Large intestine (tissue), 3 donors: Measurements from ENCODE around the gene CACNA2D2. TPM values are rescaled to one million over a fixed set of nuclear protein-coding genes. Genes with fewer than 3 reads are reported as not detected.
A peak's percentile ranks its signal among the peaks of the same experiment; 100 is the strongest.

Experiments
- DNase-seq, 2 donors: peaks; one replicate each; pipeline versions ENCODE4 v3.0.0 to v3.0.0-alpha.2; 2013
- H3K27ac ChIP-seq: one replicate; pipeline ENCODE4 v1.5.1; 2013; ENCODE audit warnings: low read length
- H3K27me3 ChIP-seq: 2 replicates; pipeline ENCODE4 v1.6.1; 2013; ENCODE audit warnings: low read length; ENCODE audit not compliant: control insufficient read depth, insufficient read depth
- H3K36me3 ChIP-seq: 2 replicates; pipeline ENCODE4 v1.6.1; 2013; ENCODE audit warnings: low read length; ENCODE audit not compliant: control insufficient read depth, insufficient read depth
- H3K4me1 ChIP-seq: one replicate; pipeline ENCODE4 v1.6.1; 2013; ENCODE audit warnings: low read length; ENCODE audit not compliant: control insufficient read depth, insufficient read depth
- H3K4me3 ChIP-seq: one replicate; pipeline ENCODE4 v1.5.1; 2013; ENCODE audit warnings: low read length
- H3K9me3 ChIP-seq: one replicate; pipeline ENCODE4 v1.6.1; 2013; ENCODE audit warnings: mild to moderate bottlenecking, low read depth, low read length, moderate library complexity; ENCODE audit not compliant: control insufficient read depth
- WGBS: methylation state at CpG from one replicate; pipeline ENCODE4 v1.1.5; 2013; ENCODE audit warnings: low lambda C conversion rate; ENCODE audit not compliant: insufficient coverage; 5-methylcytosine and 5-hydroxymethylcytosine counted together
- polyA plus RNA-seq: library from polyadenylated mRNA; unstranded; fragments of 120-200 nt; gene quantifications from one replicate; pipeline ENCODE4 v1.2.1, GENCODE V29; 2013

The CACNA2D2 gene
- polyA plus RNA-seq, 1 donor: 7.5 TPM

DNA sequence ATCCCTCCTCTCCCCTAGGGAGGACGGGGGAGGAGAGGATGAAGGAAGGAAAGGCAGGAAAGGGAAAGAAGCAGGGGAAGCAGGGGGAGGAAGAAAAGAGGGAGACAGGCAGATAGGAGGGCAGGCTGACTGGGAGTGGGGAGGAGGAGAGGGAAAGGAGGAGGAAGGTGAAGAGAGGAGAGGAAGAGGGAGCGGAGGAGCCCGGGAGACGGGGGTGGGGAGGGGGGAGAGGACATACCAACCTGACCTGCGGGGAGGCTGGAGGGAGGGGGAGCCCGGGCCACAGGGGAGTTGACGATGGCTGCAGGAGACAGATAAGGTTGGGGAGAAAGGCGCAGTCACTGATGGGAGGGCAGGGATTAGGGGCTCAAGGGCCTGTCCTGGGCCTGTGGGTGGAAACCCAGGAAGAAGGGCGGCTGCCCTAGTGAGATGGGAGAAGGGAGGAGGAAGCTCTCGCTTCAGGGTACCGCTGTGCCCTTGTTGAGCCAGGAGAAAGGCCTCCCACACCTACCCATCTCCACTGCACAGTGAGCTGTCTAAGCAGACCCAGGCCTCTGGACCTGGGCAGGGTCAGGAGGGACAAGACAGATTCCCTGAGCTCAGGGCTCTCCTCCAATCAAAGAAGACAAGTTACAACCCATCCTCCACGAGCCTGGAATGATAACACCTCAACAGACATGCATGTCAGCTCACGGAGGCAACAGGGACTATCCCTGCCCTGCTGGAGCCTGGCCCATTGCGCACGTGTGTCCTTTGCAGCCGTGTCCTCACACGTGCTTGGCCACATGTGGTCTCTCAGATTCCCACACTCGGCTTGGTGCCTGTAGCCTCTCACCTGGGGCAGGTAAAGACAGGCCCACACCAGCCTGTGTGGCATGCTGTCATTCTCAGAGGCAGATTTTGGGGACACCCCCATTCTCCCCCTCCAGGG is 36.2 kb upstream of the CACNA2D2 start:
- Histone ChIP-seq H3K27me3 (peaks cover 34% of the 10 kb centered on the region), H3K4me1 (peaks cover 4% of the 10 kb centered on the region), H3K27ac (no peak overlapping the region), H3K4me3 (no peak overlapping the region), H3K36me3 (no peaks in the 10 kb centered on the region), H3K9me3 (no peaks in the 10 kb centered on the region)
- no CpG with 5 or more reads among the region's 18 CpGs for WGBS
- DNase-seq: no peak

DNA sequence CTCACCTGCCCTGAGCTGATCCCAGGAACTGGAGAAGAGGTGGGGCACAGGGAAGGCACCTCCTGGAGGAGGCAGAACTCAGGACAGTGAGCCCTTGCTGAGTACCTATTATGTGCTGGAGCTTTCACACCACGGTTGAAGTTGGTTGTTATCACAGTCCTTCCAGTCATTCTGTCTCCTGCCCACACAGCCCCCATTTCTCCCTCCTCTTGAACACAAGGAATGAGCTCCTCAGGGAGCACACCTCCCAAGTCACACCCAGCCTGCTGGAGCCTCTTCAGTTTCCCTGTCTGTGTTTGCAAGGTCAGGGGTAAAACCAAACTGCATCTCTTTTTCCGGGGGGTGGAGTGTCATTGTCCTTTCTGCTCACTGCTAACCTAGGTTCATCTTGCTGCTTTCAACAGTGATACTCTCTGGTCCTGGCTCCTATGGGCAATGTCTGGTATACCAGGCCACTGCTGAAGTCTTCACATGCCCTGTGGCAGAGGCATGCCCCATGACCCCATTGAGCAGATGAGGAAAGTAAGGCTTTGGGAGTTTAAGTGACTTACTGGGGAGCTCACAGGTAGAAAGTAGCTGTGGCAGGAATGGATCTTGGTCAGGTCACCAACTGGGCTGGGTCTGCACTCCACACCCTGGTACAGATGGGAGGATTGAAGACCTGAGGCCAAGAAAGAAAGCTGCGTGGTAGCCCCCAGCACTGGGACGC is 34.1 kb upstream of the CACNA2D2 start:
- Histone ChIP-seq H3K4me1 (peaks cover 17% of the 10 kb centered on the region), H3K9me3 (no peaks in the 10 kb centered on the region), H3K27me3 (peaks cover 34% of the 10 kb centered on the region), H3K4me3 (no peak overlapping the region), H3K27ac (no peak overlapping the region), H3K36me3 (no peaks in the 10 kb centered on the region)
- DNase-seq: no peak
- WGBS: no CpG with 5 or more reads among the region's 4 CpGs

GRCh38 chr3:50536471-50537180 is 33.2 kb upstream of the CACNA2D2 start:
- 50% methylated on average over 1 of the region's 5 CpGs for WGBS
- H3K36me3 ChIP-seq: no peaks in the 10 kb centered on the region

DNA sequence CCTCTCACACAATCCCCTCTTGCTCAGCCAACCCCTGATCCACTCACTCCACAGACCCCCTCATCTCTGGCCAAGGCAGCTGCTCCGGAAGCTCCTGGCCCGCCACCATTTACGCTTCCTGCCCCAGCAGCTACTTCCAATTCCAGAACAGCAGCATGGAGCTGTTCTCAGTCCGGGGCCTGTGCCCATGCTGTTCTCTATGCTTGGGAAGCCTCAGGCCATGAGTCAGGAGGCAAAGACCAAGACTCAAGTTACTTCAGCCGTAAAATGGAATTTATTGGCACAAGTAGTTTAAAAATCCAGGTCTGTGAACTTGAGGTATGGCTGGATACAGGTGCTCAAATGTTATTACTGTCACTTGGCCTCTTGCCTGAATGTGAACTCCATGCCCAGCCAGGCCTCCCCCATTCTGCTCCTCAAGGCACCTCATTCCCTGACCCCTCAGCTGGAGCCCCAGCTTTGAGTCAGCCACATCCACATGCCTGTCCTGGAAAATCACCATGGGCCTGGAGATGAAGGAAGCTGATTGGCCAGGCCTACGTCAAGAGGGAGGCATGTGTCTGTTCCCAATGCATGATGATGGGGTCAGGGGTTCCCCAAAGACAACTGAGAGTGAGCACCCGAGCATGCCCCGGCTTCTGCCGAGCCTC is 31.4 kb upstream of the CACNA2D2 start:
- Histone ChIP-seq H3K36me3 (no peaks in the 10 kb centered on the region), H3K9me3 (no peaks in the 10 kb centered on the region)

More at GRCh38 chr3:50536471-50537180, 33.2 kb upstream of the CACNA2D2 start:
- no peak for DNase-seq
- Histone ChIP-seq H3K27ac (no peak overlapping the region), H3K9me3 (no peaks in the 10 kb centered on the region), H3K4me1 (peaks cover 17% of the 10 kb centered on the region), H3K4me3 (no peak overlapping the region), H3K27me3 (peaks cover 35% of the 10 kb centered on the region)

DNA sequence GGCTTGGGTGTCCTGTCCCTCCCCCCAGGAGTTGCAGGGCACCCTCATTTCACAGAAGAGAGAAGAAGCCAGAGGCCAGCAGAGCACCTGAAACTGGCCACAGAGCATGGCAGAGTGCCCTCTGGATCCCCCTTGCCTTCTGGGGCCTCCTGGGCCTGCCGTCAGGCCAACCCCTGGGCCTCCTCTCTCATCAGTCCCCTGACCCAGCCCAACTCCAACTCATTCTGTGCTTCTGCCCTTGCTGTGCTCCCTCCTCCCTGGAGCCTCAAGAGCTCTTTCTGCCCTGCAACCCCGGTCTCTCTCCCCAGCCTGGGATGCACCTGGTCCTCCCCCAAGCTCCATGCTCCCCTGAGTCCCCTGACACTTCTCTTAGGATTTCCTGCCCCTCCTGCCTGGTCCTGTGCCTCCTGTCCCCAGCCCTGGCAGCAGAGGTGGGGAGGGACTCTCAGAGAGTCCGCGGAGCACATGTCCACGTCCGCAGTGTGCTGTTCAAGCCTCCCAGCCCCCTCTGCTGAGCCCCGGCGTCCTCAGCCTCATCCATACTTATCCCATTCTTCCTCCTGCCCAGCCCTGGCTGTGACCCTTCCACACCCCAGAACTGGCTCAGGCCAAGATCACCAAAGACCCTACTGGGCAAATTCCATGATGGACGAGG is 30.5 kb upstream of the CACNA2D2 start:
- Histone ChIP-seq H3K27ac (no peak overlapping the region), H3K4me1 (peaks cover 22% of the 10 kb centered on the region), H3K36me3 (no peaks in the 10 kb centered on the region), H3K4me3 (no peak overlapping the region), H3K27me3 (peaks cover 43% of the 10 kb centered on the region), H3K9me3 (no peaks in the 10 kb centered on the region)
- 83% methylated on average over 1 of the region's 9 CpGs for WGBS
- peak in 1 of 2 donors; percentile 39 for DNase-seq

More for the DNA sequence above, 31.4 kb upstream of the CACNA2D2 start:
- no peak overlapping the region for H3K27ac ChIP-seq
- peaks cover 20% of the 10 kb centered on the region for H3K4me1 ChIP-seq
- no CpG with 5 or more reads among the region's 9 CpGs for WGBS
- peak in 1 of 2 donors; percentile 18 for DNase-seq
- H3K27me3 ChIP-seq: peaks cover 44% of the 10 kb centered on the region
- H3K4me3 ChIP-seq: no peak overlapping the region

DNA sequence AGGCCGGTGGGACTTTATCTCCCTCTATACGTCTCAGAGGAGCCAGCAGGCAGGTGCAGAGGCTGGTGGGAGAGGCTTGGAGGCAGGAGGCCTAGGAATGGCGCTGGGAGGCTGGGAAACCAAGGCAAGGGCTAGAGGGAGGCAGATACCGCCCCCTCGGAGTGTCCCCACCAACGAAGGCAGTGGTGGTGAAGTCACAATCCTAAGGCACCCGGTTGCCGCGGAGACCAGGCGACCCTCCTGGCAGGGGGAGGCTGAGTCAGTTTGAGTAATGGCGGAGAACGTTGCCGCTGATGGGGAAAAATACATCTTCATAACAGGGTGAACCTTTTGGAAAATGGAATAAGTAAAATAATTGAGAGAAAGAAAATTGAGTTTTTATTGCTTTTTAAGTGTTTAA is 29.9 kb upstream of the CACNA2D2 start:
- no CpG with 5 or more reads among the region's 13 CpGs for whole genome bisulfite sequencing
- H3K27ac ChIP-seq: no peak overlapping the region

DNA sequence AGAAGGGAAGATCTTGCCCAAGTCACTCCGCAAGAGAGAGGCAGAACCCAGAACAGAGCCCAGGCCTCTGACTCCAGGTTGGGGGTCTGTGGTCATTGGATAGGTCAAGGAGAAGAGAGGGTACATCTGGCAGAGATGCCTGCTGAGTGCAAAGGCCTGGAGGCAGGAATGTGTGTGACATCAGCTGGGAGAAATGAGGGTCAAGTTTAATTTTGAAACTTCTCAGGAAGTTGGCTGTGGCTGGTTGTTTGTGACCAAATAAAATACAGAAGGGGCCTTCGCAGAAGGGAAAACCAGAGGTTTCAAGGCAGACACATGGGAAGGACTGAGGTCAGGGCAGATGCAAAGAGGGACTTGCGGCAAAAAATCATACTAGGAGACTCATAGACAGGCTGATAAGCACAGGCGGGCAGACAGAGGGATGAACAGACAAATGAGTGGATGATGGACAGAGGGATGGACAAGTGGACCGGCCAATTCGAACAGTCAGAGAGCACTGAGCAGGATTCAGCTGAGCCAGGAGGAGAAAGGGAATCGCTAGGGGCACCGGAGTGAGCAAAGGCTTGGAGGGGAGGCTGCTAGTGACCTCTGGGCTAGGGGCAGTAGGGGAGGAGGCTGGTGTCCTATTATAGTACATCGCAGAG is 28.8 kb upstream of the CACNA2D2 start:
- peaks cover 22% of the 10 kb centered on the region for H3K4me1 ChIP-seq
- no peak for DNase-seq
- H3K27me3 ChIP-seq: peaks cover 34% of the 10 kb centered on the region
- WGBS: 95% methylated on average over 6 of the region's 9 CpGs
- H3K9me3 ChIP-seq: no peaks in the 10 kb centered on the region
- H3K4me3 ChIP-seq: no peak overlapping the region
- no peak overlapping the region for H3K27ac ChIP-seq
- no peaks in the 10 kb centered on the region for H3K36me3 ChIP-seq

More for the DNA sequence above, 29.9 kb upstream of the CACNA2D2 start:
- peaks cover 22% of the 10 kb centered on the region for H3K4me1 ChIP-seq
- H3K4me3 ChIP-seq: no peak overlapping the region
- peaks cover 39% of the 10 kb centered on the region for H3K27me3 ChIP-seq
- no peaks in the 10 kb centered on the region for H3K9me3 ChIP-seq
- H3K36me3 ChIP-seq: no peaks in the 10 kb centered on the region
- no peak for DNase-seq

GRCh38 chr3:50531201-50531600 is 27.8 kb upstream of the CACNA2D2 start:
- WGBS: no CpG with 5 or more reads among the region's 4 CpGs
- Histone ChIP-seq H3K4me1 (peaks cover 27% of the 10 kb centered on the region), H3K36me3 (no peaks in the 10 kb centered on the region), H3K4me3 (no peak overlapping the region), H3K9me3 (no peaks in the 10 kb centered on the region), H3K27me3 (peaks cover 25% of the 10 kb centered on the region), H3K27ac (no peak overlapping the region)
- no peak for DNase-seq
